ENCODE data around the gene SMYD5.

- TF ChIP-seq CTCF (IDR thresholded peaks at IDR 0.05; ENCODE audit: insufficient read depth, low read length, poor library complexity, severe bottlenecking) = peak; percentile 88
- TF ChIP-seq EZH2phosphoT487 (conservative IDR thresholded peaks at IDR 0.05; ENCODE audit: low read length) = no peak
These were observed 1.4 kb upstream of the SMYD5 start for GRCh38 chr2:73212448-73213176.
